Prostate gland (tissue), 2 donors: ENCODE results near the gene PPP1R37. TPM values are rescaled to one million over a fixed set of nuclear protein-coding genes. Genes with fewer than 3 reads are reported as not detected.

Experiments
- DNase-seq: peaks from one replicate; pipeline ENCODE4 v3.0.0-alpha.2; 2019; ENCODE audit warnings: low spot score
- H3K27ac ChIP-seq, 2 donors: fragments of 200-600 bp; sonication (generic); 2 replicates each; pipeline ENCODE4 v1.5.1; 2017 to 2019
- H3K27me3 ChIP-seq: fragments of 200-600 bp; sonication (generic); replicated peaks from 2 replicates; pipeline ENCODE4 v1.5.1; 2019; ENCODE audit not compliant: insufficient read depth
- H3K36me3 ChIP-seq, 2 donors: fragments of 200-600 bp; sonication (generic); 1 replicate in 1 of 2; 2 replicates in 1 of 2; pipeline versions ENCODE4 v1.5.1 to v1.8.1; 2017 to 2019
- H3K4me1 ChIP-seq: fragments of 200-600 bp; sonication (generic); replicated peaks from 2 replicates; pipeline ENCODE4 v1.5.1; 2019
- H3K4me3 ChIP-seq, 2 donors: fragments of 200-600 bp; sonication (generic); 2 replicates each; pipeline ENCODE4 v1.5.1; 2017 to 2019
- H3K9me3 ChIP-seq: fragments of 200-600 bp; sonication (generic); 2 replicates; pipeline ENCODE4 v1.5.1; 2017
- POLR2A ChIP-seq: fragments of 450-650 bp; IDR thresholded peaks from one replicate; pipeline ENCODE4 v1.6.1; 2016; ENCODE audit warnings: antibody characterized with exemption, mild to moderate bottlenecking
- POLR2AphosphoS5 ChIP-seq: sonication (generic); formaldehyde crosslinking; IDR thresholded peaks from one replicate; pipeline ENCODE4 v1.6.1; 2017; ENCODE audit warnings: antibody characterized with exemption
- WGBS: methylation state at CpG from one replicate; pipeline ENCODE4 v1.1.5; 2018; 5-methylcytosine and 5-hydroxymethylcytosine counted together
- intact Hi-C: fragments of 100-400 bp; cut with DNase I; formaldehyde crosslinking; loops from one replicate; pipeline ENCODE4 v1.14.2; 2022
- small RNA-seq, 2 donors: library from RNA; depleted of rRNA; stranded (forward); fragments of <200 nt; gene quantifications; one replicate each; pipeline ENCODE3, GENCODE V24; 2016
- total RNA-seq, 2 donors: library from RNA; depleted of rRNA; stranded (reverse); fragments of >200 nt; gene quantifications; one replicate each; pipeline ENCODE4 v1.1.0, GENCODE V29; 2016
- TF ChIP-seq, protein P1 (sequence below), 4 experiments: fragments of 200-600 bp in 2 of 4; fragments of 450-650 bp in 2 of 4; sonication (generic) in 2 of 4; IDR thresholded peaks; 1 replicate in 3 of 4; 2 replicates in 1 of 4; pipeline ENCODE4 v1.5.1; 2016 to 2019; ENCODE audit warnings: antibody characterized with exemption in 4 of 4, mild to moderate bottlenecking in 2 of 4, moderate library complexity in 2 of 4

Gene PPP1R37
- total RNA-seq, 2 donors from 2014 or later, result 50.1 to 90.3 TPM

DNA sequence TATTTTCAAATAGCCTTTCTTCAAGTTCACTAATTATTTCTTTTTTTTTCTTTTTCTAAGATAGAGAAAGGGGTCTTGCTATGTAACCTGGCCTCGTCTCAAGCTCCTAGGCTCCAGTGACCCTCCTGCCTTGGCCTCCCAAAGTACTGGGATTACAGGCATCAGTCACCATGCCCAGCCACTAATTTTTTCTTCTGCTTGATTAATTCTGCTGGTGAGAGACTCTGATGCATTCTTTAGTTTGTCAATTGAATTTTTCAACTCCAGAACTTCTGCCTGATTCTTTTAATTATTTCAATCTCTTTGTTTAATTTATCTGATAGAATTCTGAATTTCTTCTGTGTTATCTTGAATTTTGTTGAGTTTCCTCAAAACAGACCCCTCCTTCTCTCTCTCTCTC, 97.0 kb downstream of the PPP1R37 start:
- intact Hi-C loops, result no loop called here
- Histone ChIP-seq H3K4me1 (no peaks in the 10 kb centered on the region), H3K27ac (no peak overlapping the region), H3K9me3 (no peaks in the 10 kb centered on the region), H3K27me3 (no peaks in the 10 kb centered on the region), H3K4me3 (no peak overlapping the region), H3K36me3 (no peaks in the 10 kb centered on the region)
- WGBS, result 96% methylated on average over 1 of the region's 1 CpG
- DNase-seq, result no peak
- TF ChIP-seq, protein P1, sequence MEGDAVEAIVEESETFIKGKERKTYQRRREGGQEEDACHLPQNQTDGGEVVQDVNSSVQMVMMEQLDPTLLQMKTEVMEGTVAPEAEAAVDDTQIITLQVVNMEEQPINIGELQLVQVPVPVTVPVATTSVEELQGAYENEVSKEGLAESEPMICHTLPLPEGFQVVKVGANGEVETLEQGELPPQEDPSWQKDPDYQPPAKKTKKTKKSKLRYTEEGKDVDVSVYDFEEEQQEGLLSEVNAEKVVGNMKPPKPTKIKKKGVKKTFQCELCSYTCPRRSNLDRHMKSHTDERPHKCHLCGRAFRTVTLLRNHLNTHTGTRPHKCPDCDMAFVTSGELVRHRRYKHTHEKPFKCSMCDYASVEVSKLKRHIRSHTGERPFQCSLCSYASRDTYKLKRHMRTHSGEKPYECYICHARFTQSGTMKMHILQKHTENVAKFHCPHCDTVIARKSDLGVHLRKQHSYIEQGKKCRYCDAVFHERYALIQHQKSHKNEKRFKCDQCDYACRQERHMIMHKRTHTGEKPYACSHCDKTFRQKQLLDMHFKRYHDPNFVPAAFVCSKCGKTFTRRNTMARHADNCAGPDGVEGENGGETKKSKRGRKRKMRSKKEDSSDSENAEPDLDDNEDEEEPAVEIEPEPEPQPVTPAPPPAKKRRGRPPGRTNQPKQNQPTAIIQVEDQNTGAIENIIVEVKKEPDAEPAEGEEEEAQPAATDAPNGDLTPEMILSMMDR (IDR thresholded peaks at IDR 0.05), result no peak

DNA sequence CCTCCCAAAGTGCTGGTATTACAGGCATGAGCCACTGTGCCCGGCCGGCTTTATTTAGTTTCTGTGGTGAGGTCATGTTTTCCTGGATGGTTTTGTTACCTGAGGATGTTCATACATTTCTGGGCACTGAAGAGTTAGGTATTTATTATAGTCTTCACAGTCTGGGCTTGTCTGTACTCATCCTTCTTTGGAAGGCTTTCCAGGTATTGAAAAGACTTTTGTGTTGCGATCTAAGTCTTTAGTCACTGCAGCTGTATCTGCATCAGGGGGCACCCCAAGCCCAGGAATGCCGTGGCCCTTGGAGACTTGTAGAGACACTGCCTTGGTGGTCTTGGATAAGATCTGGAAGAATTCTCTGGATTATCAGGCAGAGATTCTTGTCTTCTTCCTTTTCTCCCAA, 98.4 kb downstream of the PPP1R37 start:
- Histone ChIP-seq H3K9me3 (no peaks in the 10 kb centered on the region), H3K27ac (no peak overlapping the region), H3K36me3 (no peaks in the 10 kb centered on the region), H3K4me3 (no peak overlapping the region), H3K4me1 (no peaks in the 10 kb centered on the region), H3K27me3 (no peaks in the 10 kb centered on the region)
- peak; percentile 28 for DNase-seq
- intact Hi-C loops, result no loop called here
- TF ChIP-seq, protein P1 (IDR thresholded peaks at IDR 0.05), result no peak
- TF ChIP-seq POLR2AphosphoS5, result peak; percentile 57
- WGBS, result 55% methylated on average over 4 of the region's 4 CpGs

DNA sequence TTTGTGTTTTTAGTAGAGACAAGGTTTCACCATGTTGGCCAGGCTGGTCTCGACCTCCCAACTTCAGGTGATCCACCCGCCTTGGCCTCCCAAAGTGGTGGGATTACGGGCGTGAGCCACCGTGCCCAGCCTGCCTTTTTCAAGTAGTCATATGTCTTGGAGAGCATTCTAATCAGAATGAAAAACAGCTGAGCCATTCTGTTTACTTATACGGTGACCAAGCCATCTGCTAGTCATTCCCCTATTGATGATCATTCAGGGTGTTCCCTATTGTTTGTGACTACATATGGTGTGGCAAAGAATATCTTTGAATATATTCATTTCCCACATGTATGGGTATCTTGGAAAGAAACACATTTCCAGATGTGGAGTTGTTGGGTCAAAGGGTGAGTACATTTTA, 102.8 kb downstream of the PPP1R37 start:
- H3K27me3 ChIP-seq, result no peaks in the 10 kb centered on the region
- H3K4me1 ChIP-seq, result no peaks in the 10 kb centered on the region
- TF ChIP-seq POLR2A, result no peak
- TF ChIP-seq, protein P1 (IDR thresholded peaks at IDR 0.05), result no peak
- no peak for TF ChIP-seq POLR2AphosphoS5
- no peak overlapping the region for H3K4me3 ChIP-seq
- 90% methylated on average over 6 of the region's 6 CpGs for WGBS
- no peaks in the 10 kb centered on the region for H3K9me3 ChIP-seq
- no peaks in the 10 kb centered on the region for H3K36me3 ChIP-seq
- H3K27ac ChIP-seq, result no peak overlapping the region
- DNase-seq, result no peak
- intact Hi-C loops, result no loop called here

Small RNA genes lying within 50 kb of the gene (small RNA-seq; reads per million reads assigned to genes)
- gene RNU6-611P, result 0 reads per million in 2 donors

Other genes with a start within 250 kb of the PPP1R37 start
- 100 to 1,000 TPM; 223 to 279 TPM for gene NECTIN2, start 246.9 kb upstream of the PPP1R37 start, total RNA-seq
- 10 to 100 TPM; 44.9 to 81.3 TPM for gene TOMM40, start 201.9 kb upstream of the PPP1R37 start, total RNA-seq
- gene APOE, start 187.4 kb upstream of the PPP1R37 start, total RNA-seq, result 100 to 1,000 TPM; 206 to 503 TPM
- gene APOC1, start 178.6 kb upstream of the PPP1R37 start, total RNA-seq, result 10 to 100 TPM in 1 of 2 donors, 1 to 10 TPM in 1; 7.3 to 80.1 TPM
- gene APOC4, start 150.9 kb upstream of the PPP1R37 start, total RNA-seq, result not detected
- gene APOC2, start 147.1 kb upstream of the PPP1R37 start, total RNA-seq, result not detected
- gene CLPTM1, start 137.8 kb upstream of the PPP1R37 start, total RNA-seq, result 100 to 1,000 TPM; 102 to 185 TPM
- 10 to 100 TPM; 11.0 to 13.0 TPM for gene RELB, start 91.7 kb upstream of the PPP1R37 start, total RNA-seq
- gene CLASRP, start 54.1 kb upstream of the PPP1R37 start, total RNA-seq, result 100 to 1,000 TPM in 1 of 2 donors, 10 to 100 TPM in 1; 97.8 to 162 TPM
- 1 to 10 TPM in 1 of 2 donors, under 1 TPM in 1; 0.87 to 2.9 TPM for gene ZNF296, start 16.7 kb upstream of the PPP1R37 start, total RNA-seq
- gene GEMIN7, start 13.9 kb upstream of the PPP1R37 start, total RNA-seq, result 10 to 100 TPM; 13.9 to 41.0 TPM
- gene NKPD1, start 67.8 kb downstream of the PPP1R37 start, total RNA-seq, result 1 to 10 TPM; 3.6 to 4.1 TPM
- gene TRAPPC6A, start 85.1 kb downstream of the PPP1R37 start, total RNA-seq, result 10 to 100 TPM; 57.0 to 80.4 TPM
- 10 to 100 TPM; 21.4 to 30.4 TPM for gene BLOC1S3, start 85.6 kb downstream of the PPP1R37 start, total RNA-seq
- gene EXOC3L2, start 152.2 kb downstream of the PPP1R37 start, total RNA-seq, result 10 to 100 TPM in 1 of 2 donors, 1 to 10 TPM in 1; 5.8 to 27.0 TPM
- 100 to 1,000 TPM in 1 of 2 donors, 10 to 100 TPM in 1; 24.3 to 120 TPM for gene MARK4, start 158.1 kb downstream of the PPP1R37 start, total RNA-seq
- gene CKM, start 229.7 kb downstream of the PPP1R37 start, total RNA-seq, result 10 to 100 TPM; 24.7 to 42.8 TPM
- gene KLC3, start 247.6 kb downstream of the PPP1R37 start, total RNA-seq, result 1 to 10 TPM; 3.4 to 7.0 TPM